ENCODE data around the gene TNS1.

- TF ChIP-seq CTCF (IDR thresholded peaks at IDR 0.05): no peak
- no peak for TF ChIP-seq EZH2 (IDR thresholded peaks at IDR 0.05; ENCODE audit: borderline replicate concordance, insufficient read depth, low read depth, low read length, poor library complexity, severe bottlenecking)
Observed at GRCh38 chr2:217944366-217944765, 58.4 kb downstream of the TNS1 start.

Measured in B cell (primary cell).